Upper lobe of right lung (tissue), 1 donor: ENCODE measurements around the gene SCN10A. TPM values are rescaled to one million over a fixed set of nuclear protein-coding genes. Genes with fewer than 3 reads are reported as not detected.

Experiments
- ATAC-seq: fragments of 200-7000 bp; cut with Tn5 transposase; one replicate; pipeline ENCODE4 v1.9.1; 2020; ENCODE audit warnings: mild to moderate bottlenecking, moderate library complexity
- DNase-seq: peaks from one replicate; pipeline ENCODE4 v3.0.0-alpha.2; 2020
- H3K27ac ChIP-seq: fragments of 200-600 bp; one replicate; pipeline ENCODE4 v1.8.0; 2022
- H3K27me3 ChIP-seq: fragments of 200-600 bp; one replicate; pipeline ENCODE4 v1.8.0; 2022; ENCODE audit warnings: mild to moderate bottlenecking
- H3K36me3 ChIP-seq: fragments of 200-600 bp; one replicate; pipeline ENCODE4 v1.8.0; 2022
- H3K4me1 ChIP-seq: fragments of 200-600 bp; one replicate; pipeline ENCODE4 v1.8.0; 2022
- H3K4me3 ChIP-seq: fragments of 200-600 bp; one replicate; pipeline ENCODE4 v1.8.0; 2022; ENCODE audit warnings: mild to moderate bottlenecking
- H3K9me3 ChIP-seq: fragments of 200-600 bp; one replicate; pipeline ENCODE4 v1.8.0; 2022
- CTCF ChIP-seq: fragments of 200-600 bp; IDR thresholded peaks from one replicate; pipeline ENCODE4 v1.8.0; 2022; ENCODE audit warnings: antibody characterized with exemption
- intact Hi-C: fragments of 100-400 bp; cut with DNase I; formaldehyde crosslinking; loops from one replicate; pipeline ENCODE4 v1.11.0; 2022
- total RNA-seq: library from RNA; stranded (reverse); fragmentation: NEBNext Ultra II Directional; extraction: Animal tissue kit (Norgen Biotek cat#: 25700); gene quantifications from one replicate; pipeline ENCODE4 v1.2.1, GENCODE V29; 2021
- donor health status: DM: no; HTN: yes; CAD: no; lungs with severe emphysema.

Gene SCN10A
- total RNA-seq, 1 donor from 2014 or later: not detected

- Histone ChIP-seq H3K27me3 (no peaks in the 10 kb centered on the region), H3K4me1 (no peaks in the 10 kb centered on the region), H3K36me3 (no peaks in the 10 kb centered on the region), H3K9me3 (no peaks in the 10 kb centered on the region), H3K4me3 (no peak overlapping the region), H3K27ac (no peak overlapping the region)
- TF ChIP-seq CTCF: no peak
- no peak for DNase-seq
- ATAC-seq: no peak
- intact Hi-C loops: no loop called here
These were observed 33.9 kb downstream of the SCN10A start for GRCh38 chr3:38782148-38782547.

- Histone ChIP-seq H3K36me3 (no peaks in the 10 kb centered on the region), H3K9me3 (no peaks in the 10 kb centered on the region), H3K27ac (no peak overlapping the region), H3K27me3 (no peaks in the 10 kb centered on the region), H3K4me1 (no peaks in the 10 kb centered on the region), H3K4me3 (no peak overlapping the region)
- DNase-seq (no peak), ATAC-seq (no peak)
- no peak for TF ChIP-seq CTCF
- intact Hi-C loops: no loop called here
These were observed 42.5 kb downstream of the SCN10A start for GRCh38 chr3:38773528-38773927.

GRCh38 chr3:38763569-38763968 is 52.4 kb downstream of the SCN10A start:
- no peak for DNase-seq
- no peaks in the 10 kb centered on the region for H3K9me3 ChIP-seq
- TF ChIP-seq CTCF: no peak
- no peaks in the 10 kb centered on the region for H3K4me1 ChIP-seq
- H3K27ac ChIP-seq: no peak overlapping the region
- H3K27me3 ChIP-seq: no peaks in the 10 kb centered on the region
- intact Hi-C loops: no loop called here
- ATAC-seq: no peak
- H3K36me3 ChIP-seq: no peaks in the 10 kb centered on the region
- no peak overlapping the region for H3K4me3 ChIP-seq

GRCh38 chr3:38758557-38758956 is 57.5 kb downstream of the SCN10A start:
- no peak for DNase-seq
- Histone ChIP-seq H3K9me3 (no peaks in the 10 kb centered on the region), H3K27me3 (no peaks in the 10 kb centered on the region), H3K4me3 (no peak overlapping the region), H3K27ac (no peak overlapping the region), H3K36me3 (no peaks in the 10 kb centered on the region), H3K4me1 (no peaks in the 10 kb centered on the region)
- ATAC-seq: no peak
- no peak for TF ChIP-seq CTCF
- intact Hi-C loops: no loop called here

DNA sequence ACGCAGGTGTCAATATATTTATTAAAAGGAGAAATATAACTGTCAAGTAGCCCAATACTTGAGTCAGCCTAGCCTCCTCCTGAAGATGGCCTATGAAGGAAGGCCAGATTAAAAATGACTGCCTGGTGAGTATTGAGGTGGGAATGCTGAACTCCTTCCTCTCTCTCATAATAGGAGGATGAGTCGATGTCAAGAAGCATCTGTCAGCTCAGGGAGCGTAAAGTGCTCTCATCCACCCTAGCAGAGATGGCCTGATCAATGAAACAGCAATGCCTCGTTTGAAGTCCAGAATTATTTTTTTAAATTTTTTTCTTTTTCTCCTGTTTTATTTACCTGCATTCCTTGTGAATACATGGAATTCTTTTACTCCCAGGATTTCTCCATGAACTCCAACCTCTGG is 58.3 kb downstream of the SCN10A start:
- Histone ChIP-seq H3K36me3 (no peaks in the 10 kb centered on the region), H3K4me3 (no peak overlapping the region), H3K4me1 (no peaks in the 10 kb centered on the region), H3K27me3 (no peaks in the 10 kb centered on the region), H3K9me3 (no peaks in the 10 kb centered on the region), H3K27ac (no peak overlapping the region)
- ATAC-seq: no peak
- no peak for TF ChIP-seq CTCF
- intact Hi-C loops: no loop called here
- no peak for DNase-seq

DNA sequence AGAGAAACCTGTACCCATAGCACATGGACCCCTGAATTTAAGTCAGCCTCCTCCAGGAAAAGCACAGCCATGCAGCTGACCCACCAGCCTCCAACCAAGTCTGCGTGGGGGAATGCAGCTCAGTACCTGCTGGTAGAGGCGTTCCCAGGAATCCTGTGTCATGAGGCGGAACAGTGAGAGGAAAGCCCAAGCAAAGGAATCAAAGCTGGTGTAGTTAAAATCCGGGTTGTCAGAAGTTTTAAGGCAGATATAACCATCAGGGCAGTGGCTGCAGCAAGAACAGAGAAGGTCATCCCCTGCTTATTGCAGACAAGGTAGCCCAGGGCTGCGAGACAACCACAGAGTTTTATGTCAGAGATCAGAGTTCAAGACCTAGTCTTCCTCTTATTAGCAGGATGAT is 59.1 kb downstream of the SCN10A start:
- H3K27ac ChIP-seq: no peak overlapping the region
- no peaks in the 10 kb centered on the region for H3K27me3 ChIP-seq
- no peaks in the 10 kb centered on the region for H3K36me3 ChIP-seq
- TF ChIP-seq CTCF: no peak
- H3K9me3 ChIP-seq: no peaks in the 10 kb centered on the region
- ATAC-seq: no peak
- no peak overlapping the region for H3K4me3 ChIP-seq
- intact Hi-C loops: no loop called here
- H3K4me1 ChIP-seq: no peaks in the 10 kb centered on the region
- DNase-seq: no peak
